HCT116 (cell line): ENCODE measurements around the gene ERI2. TPM values are rescaled to one million over a fixed set of nuclear protein-coding genes. Genes with fewer than 3 reads are reported as not detected.
A peak's percentile ranks its signal among the peaks of the same experiment; 100 is the strongest.

Experiments
- ATAC-seq: fragments of 200-7000 bp; cut with Tn5 transposase; 2 replicates; pipeline ENCODE4 v1.9.1; 2020; ENCODE audit warnings: mild to moderate bottlenecking, moderate library complexity
- BruUV-seq: library from RNA; stranded (reverse); fragments of 400-500 nt; replicated peaks from 2 replicates; lab custom pipeline; 2021; lab: Mats Ljungman, UMichigan
- CTCF ChIA-PET: fragments of 300-600 bp; sonication (Branson Sonifier 250); formaldehyde crosslinking; loops from one replicate; lab custom pipeline; 2021; ENCODE audit warnings: antibody characterized with exemption; lab: Charles Lee
- POLR2A ChIA-PET: fragments of 300-600, 350-600 bp; sonication (Branson Sonifier 250); formaldehyde crosslinking; loops from one replicate; lab custom pipeline; 2021; ENCODE audit warnings: antibody characterized with exemption; lab: Charles Lee
- RAD21 ChIA-PET, 2 experiments: fragments of 300-600 bp; sonication (Branson Sonifier 250); formaldehyde crosslinking; loops; one replicate each; lab custom pipeline; 2023; ENCODE audit warnings: low total read pairs in 2 of 2; ENCODE audit not compliant: uncharacterized antibody in 2 of 2, unreplicated experiment in 2 of 2, low non-redundant PET in 1 of 2; lab: Charles Lee
- DNase-seq: peaks from one replicate; pipeline ENCODE4 v3.0.0-alpha.2; 2010; ENCODE audit warnings: low read depth, low spot score
- H2AFZ ChIP-seq: fragments of 200-600 bp; shearing (Covaris generic), sonication (generic); 2 replicates; pipeline ENCODE4 v1.6.1; 2017; ENCODE audit warnings: low read depth, mixed run types, mixed read lengths, antibody characterized with exemption, low read length; ENCODE audit not compliant: poor library complexity, severe bottlenecking
- H3K27ac ChIP-seq: 2 replicates; pipeline ENCODE4 v1.5.1; 2012; ENCODE audit warnings: low read depth, low read length
- H3K27me3 ChIP-seq: fragments of 200-600 bp; sonication (generic); 2 replicates; pipeline ENCODE4 v1.6.1; 2016; ENCODE audit warnings: mixed run types, low read length, mixed read lengths; ENCODE audit not compliant: insufficient read depth
- H3K36me3 ChIP-seq, 2 experiments: fragments of 200-500 bp in 1 of 2; fragments of 200-600 bp in 1 of 2; sonication (Bioruptor generic) in 1 of 2; sonication (generic) in 1 of 2; 2 replicates each; pipeline versions ENCODE4 v1.5.1 to v1.6.1; 2014 to 2016; ENCODE audit warnings: low read length in 2 of 2, inconsistent platforms in 1 of 2, mixed read lengths in 1 of 2, mixed run types in 1 of 2; ENCODE audit not compliant: insufficient read depth in 2 of 2, control insufficient read depth in 1 of 2
- H3K4me1 ChIP-seq, 2 experiments: fragments of 200-600 bp in 1 of 2; sonication (generic) in 1 of 2; 2 replicates each; pipeline versions ENCODE4 v1.5.1 to v1.6.1; 2012 to 2017; ENCODE audit warnings: low read length in 2 of 2, inconsistent platforms in 1 of 2, mild to moderate bottlenecking in 1 of 2, mixed read lengths in 1 of 2, mixed run types in 1 of 2, moderate library complexity in 1 of 2; ENCODE audit not compliant: insufficient read depth in 2 of 2, control insufficient read depth in 1 of 2
- H3K4me2 ChIP-seq: fragments of 200-600 bp; sonication (generic); 2 replicates; pipeline ENCODE4 v1.6.1; 2017; ENCODE audit warnings: mixed run types, low read length, mixed read lengths
- H3K4me3 ChIP-seq, 2 experiments: fragments of 200-600 bp in 1 of 2; sonication (generic) in 1 of 2; replicated peaks in 1 of 2; 2 replicates each; pipeline ENCODE4 v1.5.1; 2011 to 2016; ENCODE audit warnings: low read length in 2 of 2, control low read depth in 1 of 2, low read depth in 1 of 2, mild to moderate bottlenecking in 1 of 2, mixed read lengths in 1 of 2, mixed run types in 1 of 2
- H3K79me2 ChIP-seq: fragments of 200-600 bp; sonication (generic); 2 replicates; pipeline ENCODE4 v1.6.1; 2017; ENCODE audit warnings: mild to moderate bottlenecking, mixed run types, low read length, moderate library complexity, mixed read lengths; ENCODE audit not compliant: insufficient read depth
- H3K9ac ChIP-seq: fragments of 200-600 bp; sonication (generic); 2 replicates; pipeline ENCODE4 v1.6.1; 2016; ENCODE audit warnings: low read length, mixed read lengths
- H3K9me2 ChIP-seq: fragments of 200-600 bp; sonication (generic), shearing (Covaris generic); 2 replicates; pipeline ENCODE4 v1.6.1; 2017; ENCODE audit warnings: mixed run types, mild to moderate bottlenecking, moderate library complexity; ENCODE audit not compliant: insufficient read depth
- H3K9me3 ChIP-seq, 2 experiments: fragments of 200-500 bp in 1 of 2; fragments of 200-600 bp in 1 of 2; sonication (Bioruptor generic) in 1 of 2; sonication (generic) in 1 of 2; 2 replicates each; pipeline ENCODE4 v1.6.1; 2014 to 2017; ENCODE audit warnings: low read length in 2 of 2, mixed read lengths in 2 of 2, inconsistent platforms in 1 of 2, low read depth in 1 of 2, mild to moderate bottlenecking in 1 of 2, mixed run types in 1 of 2, moderate library complexity in 1 of 2; ENCODE audit not compliant: control insufficient read depth in 1 of 2, insufficient read depth in 1 of 2
- H4K20me1 ChIP-seq: fragments of 200-600 bp; sonication (generic), shearing (Covaris generic); 2 replicates; pipeline ENCODE4 v1.6.1; 2017; ENCODE audit warnings: mixed run types, mild to moderate bottlenecking, moderate library complexity; ENCODE audit not compliant: insufficient read depth
- EGR1 ChIP-seq: IDR thresholded peaks from 2 replicates; pipeline ENCODE4 v1.6.1; 2012; ENCODE audit warnings: low read depth
- RAD21 ChIP-seq: IDR thresholded peaks from 2 replicates; pipeline ENCODE4 v1.6.1; 2012; ENCODE audit warnings: low read depth, mild to moderate bottlenecking
- SP1 ChIP-seq: IDR thresholded peaks from 2 replicates; pipeline ENCODE4 v1.6.1; 2012; ENCODE audit warnings: low read depth
- intact Hi-C: fragments of 100-400 bp; cut with micrococcal nuclease; formaldehyde crosslinking; loops from 2 replicates; pipeline ENCODE4 v1.10.0; 2022
- total RNA-seq: library from RNA; stranded (reverse); gene quantifications from one replicate; pipeline ENCODE4 v1.2.1, GENCODE V29; 2021; ENCODE audit not compliant: unreplicated experiment
- TF ChIP-seq, protein P1 (sequence below), 3 experiments: fragments of 200-600 bp in 1 of 3; sonication (generic) in 1 of 3; IDR thresholded peaks in 2 of 3; conservative IDR thresholded peaks in 1 of 3; 2 replicates each; pipeline ENCODE4 v1.5.1; 2012 to 2017; ENCODE audit warnings: low read depth in 2 of 3, low read length in 2 of 3, antibody characterized with exemption in 1 of 3, borderline replicate concordance in 1 of 3, control low read depth in 1 of 3, mild to moderate bottlenecking in 1 of 3, mixed read lengths in 1 of 3, mixed run types in 1 of 3, moderate library complexity in 1 of 3; ENCODE audit not compliant: insufficient read depth in 1 of 3

The ERI2 gene
- total RNA-seq, 1 experiment from 2014 or later: 42.1 TPM

DNA sequence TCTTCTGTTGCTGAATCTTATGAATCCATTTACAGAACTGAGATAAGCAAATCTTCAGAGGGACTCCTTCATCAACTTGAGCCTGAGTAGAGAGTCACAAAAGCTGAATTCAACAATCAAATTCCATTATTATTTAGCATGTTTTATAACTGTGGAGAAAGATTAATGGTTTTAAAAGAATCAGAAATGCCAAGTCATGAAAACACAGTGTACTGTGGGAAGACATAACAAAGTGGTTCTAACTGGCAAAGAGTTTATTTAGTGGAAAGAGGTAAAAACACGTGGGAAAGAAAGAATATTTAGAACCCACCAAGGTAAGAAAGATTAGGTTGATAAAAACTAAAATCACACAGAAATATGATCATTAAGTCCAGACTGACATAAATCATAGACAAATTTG lies 5.0 kb downstream of the ERI2 start:
- no peak overlapping the region for H2AFZ ChIP-seq
- CTCF ChIA-PET: interaction anchor here (1.4 kb wide), 1 partner anchor 300 kb away, joined by 4 read pairs; no protein-coding TSS in a partner anchor
- H3K27me3 ChIP-seq: no peaks in the 10 kb centered on the region
- H3K4me3 ChIP-seq: no peak overlapping the region
- H4K20me1 ChIP-seq: no peaks in the 10 kb centered on the region
- peaks cover 14% of the 10 kb centered on the region for H3K79me2 ChIP-seq
- intact Hi-C loops: no loop called here
- ATAC-seq (no peak), DNase-seq (no peak)
- H3K9me3 ChIP-seq: no peaks in the 10 kb centered on the region
- H3K4me2 ChIP-seq: no peak overlapping the region
- RAD21 ChIA-PET: no interaction called here
- H3K4me1 ChIP-seq: 0 out of 4 replicates have a peak, but pooled peaks cover 0 to 5% of the 10 kb centered on the region in 2 experiments
- POLR2A ChIA-PET: no interaction called here
- H3K9ac ChIP-seq: no peak overlapping the region
- BruUV-seq: no TSS peak
- H3K36me3 ChIP-seq: peaks cover 10 to 13% of the 10 kb centered on the region in 2 experiments
- TF ChIP-seq EGR1: no peak
- no peak overlapping the region for H3K27ac ChIP-seq
- no peaks in the 10 kb centered on the region for H3K9me2 ChIP-seq

DNA sequence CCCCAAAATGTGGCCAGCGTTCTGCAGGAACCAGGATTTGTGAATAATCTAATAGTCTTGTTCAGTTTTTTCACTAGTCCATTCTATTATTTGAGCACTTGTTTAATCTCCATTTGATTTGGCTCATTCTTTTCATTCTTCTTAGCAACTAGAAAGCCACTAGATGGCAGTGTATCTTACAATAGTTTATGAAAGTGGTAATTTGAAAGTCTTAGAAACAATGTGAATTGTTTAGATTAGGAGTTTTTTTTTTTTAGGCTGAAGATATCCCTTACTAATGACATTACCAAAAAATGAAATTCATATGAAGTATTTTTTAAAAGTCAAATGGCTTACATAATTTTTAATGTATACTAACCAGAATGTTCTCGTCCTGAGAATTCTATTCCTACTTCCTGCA lies 6.7 kb downstream of the ERI2 start:
- Histone ChIP-seq H3K27me3 (no peaks in the 10 kb centered on the region), H3K9me2 (no peaks in the 10 kb centered on the region), H3K27ac (no peak overlapping the region), H3K9ac (no peak overlapping the region), H3K9me3 (no peaks in the 10 kb centered on the region), H3K4me1 (no peaks in the 10 kb centered on the region), H4K20me1 (no peaks in the 10 kb centered on the region), H2AFZ (no peak overlapping the region), H3K36me3 (peaks cover 10 to 13% of the 10 kb centered on the region in 2 experiments), H3K4me2 (no peak overlapping the region), H3K4me3 (no peak overlapping the region), H3K79me2 (no peaks in the 10 kb centered on the region)
- TF ChIP-seq SP1: no peak
- TF ChIP-seq, protein P1, sequence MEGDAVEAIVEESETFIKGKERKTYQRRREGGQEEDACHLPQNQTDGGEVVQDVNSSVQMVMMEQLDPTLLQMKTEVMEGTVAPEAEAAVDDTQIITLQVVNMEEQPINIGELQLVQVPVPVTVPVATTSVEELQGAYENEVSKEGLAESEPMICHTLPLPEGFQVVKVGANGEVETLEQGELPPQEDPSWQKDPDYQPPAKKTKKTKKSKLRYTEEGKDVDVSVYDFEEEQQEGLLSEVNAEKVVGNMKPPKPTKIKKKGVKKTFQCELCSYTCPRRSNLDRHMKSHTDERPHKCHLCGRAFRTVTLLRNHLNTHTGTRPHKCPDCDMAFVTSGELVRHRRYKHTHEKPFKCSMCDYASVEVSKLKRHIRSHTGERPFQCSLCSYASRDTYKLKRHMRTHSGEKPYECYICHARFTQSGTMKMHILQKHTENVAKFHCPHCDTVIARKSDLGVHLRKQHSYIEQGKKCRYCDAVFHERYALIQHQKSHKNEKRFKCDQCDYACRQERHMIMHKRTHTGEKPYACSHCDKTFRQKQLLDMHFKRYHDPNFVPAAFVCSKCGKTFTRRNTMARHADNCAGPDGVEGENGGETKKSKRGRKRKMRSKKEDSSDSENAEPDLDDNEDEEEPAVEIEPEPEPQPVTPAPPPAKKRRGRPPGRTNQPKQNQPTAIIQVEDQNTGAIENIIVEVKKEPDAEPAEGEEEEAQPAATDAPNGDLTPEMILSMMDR (IDR thresholded peaks at IDR 0.05 in 2 of 3, conservative IDR thresholded peaks at IDR 0.05 in 1 of 3; ENCODE audit: borderline replicate concordance in 1 of 3, insufficient read depth in 1 of 3, low read depth in 2 of 3, low read length in 2 of 3): peak; percentile 41 to 62 (median 46); a peak in 5 of 6 replicates
- peak; percentile 54 for TF ChIP-seq RAD21
- ChIA-PET CTCF (interaction anchor here (0.9 to 1.4 kb wide), 2 partner anchors 12 to 302 kb away, joined by 3 to 4 read pairs; no protein-coding TSS in a partner anchor), RAD21 (no interaction called here), POLR2A (no interaction called here)
- intact Hi-C loops: no loop called here
- no TSS peak for BruUV-seq
- ATAC-seq (no peak), DNase-seq (peak; percentile 6)
